H9 (cell line): ENCODE results near the gene TMEM269. TPM values are rescaled to one million over a fixed set of nuclear protein-coding genes. Genes with fewer than 3 reads are reported as not detected.

Experiments
- DNase-seq: peaks from one replicate; pipeline ENCODE4 v3.0.0-alpha.2; 2017
- H2AFZ ChIP-seq: one replicate; pipeline ENCODE4 v1.6.1; 2013; ENCODE audit warnings: mild to moderate bottlenecking, low read length, control low read depth, moderate library complexity
- H2AK5ac ChIP-seq: 2 replicates; pipeline ENCODE4 v1.6.1; 2013; ENCODE audit warnings: low read length, control low read depth, mixed read lengths; ENCODE audit not compliant: insufficient read length
- H2BK120ac ChIP-seq: one replicate; pipeline ENCODE4 v1.6.1; 2013; ENCODE audit warnings: low read depth, mild to moderate bottlenecking, low read length, control low read depth, inconsistent platforms; ENCODE audit not compliant: poor library complexity, severe bottlenecking
- H2BK12ac ChIP-seq: 2 replicates; pipeline ENCODE4 v1.6.1; 2013; ENCODE audit warnings: low read length, control low read depth, mixed read lengths, low read depth; ENCODE audit not compliant: insufficient read length
- H2BK15ac ChIP-seq: 2 replicates; pipeline ENCODE4 v1.6.1; 2013; ENCODE audit warnings: low read depth, low read length, control low read depth
- H2BK20ac ChIP-seq: one replicate; pipeline ENCODE4 v1.6.1; 2013; ENCODE audit warnings: low read depth, mild to moderate bottlenecking, low read length, control low read depth, inconsistent platforms; ENCODE audit not compliant: poor library complexity, severe bottlenecking
- H2BK5ac ChIP-seq: 2 replicates; pipeline ENCODE4 v1.6.1; 2013; ENCODE audit warnings: low read length, control low read depth, mixed read lengths; ENCODE audit not compliant: insufficient read length
- H3K14ac ChIP-seq: 2 replicates; pipeline ENCODE4 v1.6.1; 2013; ENCODE audit warnings: low read length, control low read depth; ENCODE audit not compliant: insufficient read depth
- H3K18ac ChIP-seq: 2 replicates; pipeline ENCODE4 v1.6.1; 2013; ENCODE audit warnings: low read depth, mild to moderate bottlenecking, mixed read lengths, low read length, control low read depth; ENCODE audit not compliant: insufficient read length
- H3K23ac ChIP-seq: 2 replicates; pipeline ENCODE4 v1.6.1; 2013; ENCODE audit warnings: low read length, control low read depth, mixed read lengths, low read depth; ENCODE audit not compliant: insufficient read length
- H3K23me2 ChIP-seq: 2 replicates; pipeline ENCODE4 v1.6.1; 2013; ENCODE audit warnings: low read depth, mild to moderate bottlenecking, mixed read lengths, low read length, control low read depth; ENCODE audit not compliant: insufficient read length, poor library complexity, severe bottlenecking
- H3K27ac ChIP-seq: 2 replicates; pipeline ENCODE4 v1.5.1; 2013; ENCODE audit warnings: low read length, control low read depth, mixed read lengths, low read depth; ENCODE audit not compliant: insufficient read length
- H3K27me3 ChIP-seq: 2 replicates; pipeline ENCODE4 v1.6.1; 2013; ENCODE audit warnings: low read length, control low read depth, inconsistent platforms; ENCODE audit not compliant: insufficient read depth
- H3K4ac ChIP-seq: 2 replicates; pipeline ENCODE4 v1.6.1; 2013; ENCODE audit warnings: low read depth, mild to moderate bottlenecking, control low read depth, inconsistent platforms, low read length, moderate library complexity
- H3K4me1 ChIP-seq: 2 replicates; pipeline ENCODE4 v1.6.1; 2013; ENCODE audit warnings: low read length, control low read depth, inconsistent platforms; ENCODE audit not compliant: insufficient read depth
- H3K4me2 ChIP-seq: 2 replicates; pipeline ENCODE4 v1.6.1; 2013; ENCODE audit warnings: low read length, control low read depth, mixed read lengths; ENCODE audit not compliant: insufficient read length, insufficient read depth
- H3K56ac ChIP-seq: 2 replicates; pipeline ENCODE4 v1.6.1; 2013; ENCODE audit warnings: low read depth, mild to moderate bottlenecking, mixed read lengths, low read length, control low read depth; ENCODE audit not compliant: insufficient read length
- H3K79me1 ChIP-seq: 2 replicates; pipeline ENCODE4 v1.6.1; 2013; ENCODE audit warnings: low read depth, mild to moderate bottlenecking, moderate library complexity, low read length, control low read depth, inconsistent platforms; ENCODE audit not compliant: insufficient read depth, poor library complexity, severe bottlenecking
- H3K79me2 ChIP-seq: 2 replicates; pipeline ENCODE4 v1.6.1; 2013; ENCODE audit warnings: low read length, control low read depth, inconsistent platforms; ENCODE audit not compliant: insufficient read depth
- H3K9ac ChIP-seq: 2 replicates; pipeline ENCODE4 v1.6.1; 2013; ENCODE audit warnings: low read length, control low read depth, mixed read lengths; ENCODE audit not compliant: insufficient read length; ENCODE audit errors: extremely low read depth
- H3K9me3 ChIP-seq: one replicate; pipeline ENCODE4 v1.6.1; 2013; ENCODE audit warnings: low read depth, low read length, inconsistent platforms; ENCODE audit not compliant: control insufficient read depth
- H3T11ph ChIP-seq: one replicate; pipeline ENCODE4 v1.6.1; 2013; ENCODE audit warnings: mild to moderate bottlenecking, low read length, control low read depth, inconsistent platforms
- H4K20me1 ChIP-seq: one replicate; pipeline ENCODE4 v1.6.1; 2013; ENCODE audit not compliant: control insufficient read depth, insufficient read length, insufficient read depth
- H4K5ac ChIP-seq: 2 replicates; pipeline ENCODE4 v1.6.1; 2013; ENCODE audit warnings: low read depth, mild to moderate bottlenecking, mixed read lengths, low read length, control low read depth; ENCODE audit not compliant: insufficient read length
- H4K8ac ChIP-seq: replicated peaks from 2 replicates; pipeline ENCODE4 v1.6.1; 2013; ENCODE audit warnings: low read length, control low read depth, mixed read lengths, low read depth; ENCODE audit not compliant: insufficient read length
- H4K91ac ChIP-seq: 2 replicates; pipeline ENCODE4 v1.6.1; 2013; ENCODE audit warnings: low read depth, mild to moderate bottlenecking, moderate library complexity, mixed read lengths, low read length, control low read depth; ENCODE audit not compliant: insufficient read length
- H3K27ac Mint-ChIP-seq, 3 experiments: 2 replicates in 2 of 3; 3 replicates in 1 of 3; pipeline ENCODE4 v1.8.0; 2020 to 2021; ENCODE audit warnings: mixed read lengths in 3 of 3, mild to moderate bottlenecking in 1 of 3, moderate library complexity in 1 of 3
- H3K27me3 Mint-ChIP-seq: 2 replicates; pipeline ENCODE4 v1.8.0; 2021; ENCODE audit warnings: low read depth, mild to moderate bottlenecking, moderate library complexity, mixed read lengths
- H3K36me3 Mint-ChIP-seq, 3 experiments: 2 replicates in 2 of 3; 3 replicates in 1 of 3; pipeline ENCODE4 v1.8.0; 2020 to 2021; ENCODE audit warnings: low read depth in 3 of 3, mixed read lengths in 3 of 3; ENCODE audit not compliant: insufficient read depth in 1 of 3
- H3K4me1 Mint-ChIP-seq, 2 experiments: 2 replicates each; pipeline ENCODE4 v1.8.0; 2020; ENCODE audit warnings: mixed read lengths in 2 of 2
- H3K4me3 Mint-ChIP-seq, 2 experiments: 2 replicates in 1 of 2; 3 replicates in 1 of 2; pipeline ENCODE4 v1.8.0; 2020 to 2021; ENCODE audit warnings: mild to moderate bottlenecking in 2 of 2, mixed read lengths in 2 of 2, moderate library complexity in 1 of 2
- H3K9me3 Mint-ChIP-seq, 2 experiments: 2 replicates in 1 of 2; 3 replicates in 1 of 2; pipeline ENCODE4 v1.8.0; 2020; ENCODE audit warnings: mild to moderate bottlenecking in 2 of 2, mixed read lengths in 2 of 2, moderate library complexity in 1 of 2
- CTCF ChIP-seq: fragments of 200-600 bp; sonication (generic); conservative IDR thresholded peaks from 3 replicates; pipeline ENCODE4 v1.8.0; 2021; ENCODE audit warnings: antibody characterized with exemption, mild to moderate bottlenecking
- WGBS: extraction: QIAGEN DNeasy Blood & Tissue Kit; methylation state at CpG from one replicate; pipeline ENCODE4 v1.1.7; 2013; ENCODE audit warnings: missing lambda C conversion rate, low lambda C conversion rate, mixed read lengths; ENCODE audit not compliant: insufficient read length; ENCODE audit errors: extremely low coverage; 5-methylcytosine and 5-hydroxymethylcytosine counted together
- total RNA-seq: library from RNA; stranded (reverse); gene quantifications from 2 replicates; pipeline ENCODE4 v1.2.1, GENCODE V29; 2021

The TMEM269 gene
- total RNA-seq, 1 experiment from 2014 or later = 0.17 TPM

- Mint-ChIP-seq H3K4me3 (no peak overlapping the region), H3K9me3 (peaks cover 0 to 3% of the 10 kb centered on the region in 2 experiments; a peak in 3 of 5 replicates), H3K27ac (no peak overlapping the region), H3K27me3 (no peaks in the 10 kb centered on the region), H3K4me1 (peaks cover 20 to 25% of the 10 kb centered on the region in 2 experiments), H3K36me3 (peaks cover 36 to 45% (median 39%) of the 10 kb centered on the region in 3 experiments)
- Histone ChIP-seq H3K9ac (no peak overlapping the region), H3K14ac (no peak overlapping the region), H2AK5ac (no peak overlapping the region), H3K56ac (no peak overlapping the region), H3K23ac (no peak overlapping the region), H4K20me1 (no peaks in the 10 kb centered on the region), H3K27me3 (no peaks in the 10 kb centered on the region), H3K23me2 (peaks cover 6% of the 10 kb centered on the region), H3K9me3 (no peaks in the 10 kb centered on the region), H3K27ac (no peak overlapping the region), H3T11ph (no peak overlapping the region), H3K4me1 (peaks cover 2% of the 10 kb centered on the region; the same call in 1 of the 2 replicates), H3K79me2 (no peaks in the 10 kb centered on the region; the same call in 1 of the 2 replicates), H3K4ac (no peak overlapping the region), H2BK5ac (no peak overlapping the region), H3K18ac (no peak overlapping the region), H3K4me2 (no peak overlapping the region), H4K91ac (no peak overlapping the region), H2BK15ac (no peak overlapping the region), H2AFZ (no peak overlapping the region), H2BK20ac (no peak overlapping the region), H2BK120ac (no peak overlapping the region), H4K8ac (no peak overlapping the region), H4K5ac (no peak overlapping the region), H2BK12ac (no peak overlapping the region), H3K79me1 (peaks cover 4% of the 10 kb centered on the region)
- no peak for DNase-seq
- TF ChIP-seq CTCF = no peak
- whole genome bisulfite sequencing = no CpG with 5 or more reads among the region's 2 CpGs
Observed at GRCh38 chr1:42848823-42849537, 64.2 kb downstream of the TMEM269 start.
